MCF 10A (cell line): ENCODE measurements around the gene TNFRSF1B. TPM values are rescaled to one million over a fixed set of nuclear protein-coding genes. Genes with fewer than 3 reads are reported as not detected.

Experiments
- BruUV-seq: library from RNA; stranded (reverse); fragments of 400-500 nt; replicated peaks from 2 replicates; lab custom pipeline; 2021; lab: Mats Ljungman, UMichigan
- CTCF ChIA-PET: fragments of 300-600 bp; sonication (Branson Sonifier 250); formaldehyde crosslinking; extraction: SDS; loops from one replicate; lab custom pipeline; 2021; ENCODE audit warnings: antibody characterized with exemption, inconsistent platforms; lab: Yijun Ruan, JAX
- POLR2A ChIA-PET: fragments of 300-600, 350-650 bp; sonication (Branson Sonifier 250); formaldehyde crosslinking; extraction: SDS; loops from one replicate; lab custom pipeline; 2020; ENCODE audit warnings: antibody characterized with exemption, inconsistent platforms; lab: Yijun Ruan, JAX
- DNase-seq: peaks from one replicate; pipeline ENCODE4 v3.0.0-alpha.2; 2018; ENCODE audit not compliant: unreplicated experiment
- H3K27ac Mint-ChIP-seq: one replicate; pipeline ENCODE4 v1.8.0; 2022; ENCODE audit warnings: mild to moderate bottlenecking, low read depth, mixed read lengths; ENCODE audit not compliant: unreplicated experiment
- H3K27me3 Mint-ChIP-seq: one replicate; pipeline ENCODE4 v1.8.0; 2022; ENCODE audit warnings: mixed read lengths; ENCODE audit not compliant: insufficient read depth, unreplicated experiment
- H3K36me3 Mint-ChIP-seq: one replicate; pipeline ENCODE4 v1.8.0; 2022; ENCODE audit warnings: mild to moderate bottlenecking, moderate library complexity, mixed read lengths; ENCODE audit not compliant: insufficient read depth, unreplicated experiment
- H3K4me1 Mint-ChIP-seq: one replicate; pipeline ENCODE4 v1.8.0; 2022; ENCODE audit warnings: mixed read lengths; ENCODE audit not compliant: insufficient read depth, unreplicated experiment
- H3K4me3 Mint-ChIP-seq: one replicate; pipeline ENCODE4 v1.8.0; 2022; ENCODE audit warnings: mild to moderate bottlenecking, moderate library complexity, mixed read lengths; ENCODE audit not compliant: unreplicated experiment
- H3K9me3 Mint-ChIP-seq: one replicate; pipeline ENCODE4 v1.8.0; 2022; ENCODE audit warnings: mixed read lengths; ENCODE audit not compliant: unreplicated experiment
- CTCF ChIP-seq: fragments of 200-600 bp; IDR thresholded peaks from one replicate; pipeline ENCODE4 v1.8.0; 2022; ENCODE audit warnings: antibody characterized with exemption, mild to moderate bottlenecking; ENCODE audit not compliant: unreplicated experiment
- intact Hi-C: fragments of 100-400 bp; cut with micrococcal nuclease; formaldehyde crosslinking; loops from 2 replicates; pipeline ENCODE4 v1.14.1; 2022
- total RNA-seq: library from RNA; stranded (reverse); gene quantifications from 2 replicates; pipeline ENCODE4 v1.2.3, GENCODE V29; 2022

TNFRSF1B gene
- total RNA-seq, 1 experiment from 2014 or later = not detected

DNA sequence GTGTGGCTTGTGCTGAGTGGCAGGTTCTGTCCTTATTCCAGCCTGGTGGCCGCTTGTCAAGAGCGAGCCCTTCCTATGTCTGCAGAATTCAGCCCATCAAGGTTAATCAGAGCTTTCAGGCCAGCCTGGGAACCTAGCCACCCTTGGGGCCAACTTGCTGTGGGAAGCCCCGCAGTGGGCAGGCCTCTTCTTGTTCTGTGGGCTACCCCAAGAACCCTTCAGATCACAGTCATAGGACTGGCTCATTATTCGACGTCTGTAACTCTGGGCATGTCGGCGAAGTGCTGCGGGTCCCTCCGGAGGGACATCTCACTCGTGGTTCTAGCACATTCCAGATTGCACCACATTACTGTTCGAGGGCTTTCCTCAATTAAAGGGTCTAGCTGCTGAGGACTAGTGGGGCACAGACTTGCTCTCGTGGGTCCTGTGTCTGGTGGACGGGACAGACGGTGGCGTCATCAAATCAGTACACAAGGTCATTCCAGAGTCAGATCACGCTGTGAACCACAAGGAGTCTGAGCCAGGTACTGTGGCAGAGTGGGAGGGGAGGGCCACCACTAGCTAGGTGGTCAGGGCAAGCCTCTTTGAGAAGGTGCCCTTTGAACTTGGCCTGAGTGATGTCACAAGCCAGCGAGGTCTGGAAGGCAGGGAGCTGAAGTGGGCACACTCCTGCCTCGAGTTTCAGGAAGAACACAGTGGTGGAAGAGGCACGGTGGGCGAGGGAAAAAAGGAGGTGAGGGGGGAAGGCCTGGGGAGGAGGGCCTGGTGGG lies 20.3 kb upstream of the TNFRSF1B start:
- H3K27ac Mint-ChIP-seq = no peak overlapping the region
- no peak for TF ChIP-seq CTCF
- no peak for DNase-seq
- ChIA-PET CTCF (interaction anchor here (0.6 kb wide), 2 partner anchors 17 to 127 kb away, joined by 3 read pairs; partner anchors contain the start of gene MIIP), POLR2A (interaction anchor here (0.8 kb wide), 1 partner anchor 16 kb away, joined by 3 read pairs; no protein-coding TSS in a partner anchor)
- H3K4me1 Mint-ChIP-seq = peaks cover 9% of the 10 kb centered on the region
- intact Hi-C loops = no loop called here
- no peak overlapping the region for H3K4me3 Mint-ChIP-seq
- H3K9me3 Mint-ChIP-seq = no peaks in the 10 kb centered on the region
- peaks cover 4% of the 10 kb centered on the region for H3K36me3 Mint-ChIP-seq
- no TSS peak for BruUV-seq
- H3K27me3 Mint-ChIP-seq = peaks cover 9% of the 10 kb centered on the region

GRCh38 chr1:12147201-12147701 lies 19.5 kb upstream of the TNFRSF1B start:
- Mint-ChIP-seq H3K4me1 (peaks cover 9% of the 10 kb centered on the region), H3K4me3 (no peak overlapping the region), H3K27ac (no peak overlapping the region), H3K27me3 (peaks cover 10% of the 10 kb centered on the region), H3K36me3 (peaks cover 4% of the 10 kb centered on the region), H3K9me3 (no peaks in the 10 kb centered on the region)
- no TSS peak for BruUV-seq
- intact Hi-C loops = no loop called here
- no peak for TF ChIP-seq CTCF
- ChIA-PET CTCF (no interaction called here), POLR2A (no interaction called here)
- DNase-seq = no peak

DNA sequence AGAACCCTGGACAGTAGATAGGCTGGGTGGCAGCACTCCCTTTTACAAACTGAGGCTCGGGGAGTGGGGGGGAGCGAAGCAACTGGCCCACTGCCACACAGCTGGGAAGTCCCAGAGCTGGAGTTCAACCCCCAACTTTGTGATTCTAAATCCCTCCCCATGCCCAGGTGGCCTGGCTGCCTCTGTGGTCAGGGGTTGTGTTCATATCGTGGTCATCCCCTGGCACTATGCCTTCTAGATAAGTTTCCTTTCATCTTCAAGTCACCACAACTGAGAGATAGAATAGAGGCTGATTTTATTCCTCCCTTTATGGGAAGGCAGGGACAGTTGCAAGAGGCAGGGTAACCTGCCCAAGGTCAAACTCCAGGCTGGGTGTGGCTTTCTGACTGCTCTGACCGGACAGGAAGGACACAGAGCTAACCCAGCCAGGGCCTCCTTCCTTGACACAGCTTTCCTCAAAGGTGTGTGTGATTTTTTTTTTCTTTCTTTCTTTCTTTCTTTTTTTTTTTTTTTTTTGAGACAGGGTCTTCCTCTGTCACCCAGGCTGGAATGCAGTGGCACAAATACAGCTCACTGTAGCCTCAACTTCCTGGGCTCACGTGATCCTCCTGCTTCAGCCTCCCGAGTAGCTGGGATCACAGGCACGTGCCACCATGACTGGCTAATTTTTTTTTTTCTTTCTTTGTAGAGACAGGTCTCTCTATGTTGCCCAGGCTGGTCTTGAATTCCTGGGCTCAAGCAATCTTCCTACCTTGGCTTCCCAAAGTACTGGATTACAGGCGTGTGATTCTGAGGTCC lies 18.4 kb upstream of the TNFRSF1B start:
- H3K9me3 Mint-ChIP-seq = no peaks in the 10 kb centered on the region
- no peak for TF ChIP-seq CTCF
- BruUV-seq = no TSS peak
- no peak for DNase-seq
- H3K4me1 Mint-ChIP-seq = peaks cover 12% of the 10 kb centered on the region
- CTCF ChIA-PET = interaction anchor here (0.6 to 2.0 kb wide), 4 partner anchors 9 to 82 kb away, joined by 3 to 6 read pairs (median 4); no protein-coding TSS in a partner anchor
- peaks cover 10% of the 10 kb centered on the region for H3K27me3 Mint-ChIP-seq
- H3K36me3 Mint-ChIP-seq = peaks cover 2% of the 10 kb centered on the region
- H3K4me3 Mint-ChIP-seq = no peak overlapping the region
- H3K27ac Mint-ChIP-seq = no peak overlapping the region
- intact Hi-C loops = no loop called here
- POLR2A ChIA-PET = interaction anchor here (1.6 kb wide), 1 partner anchor 13 kb away, joined by 5 read pairs; no protein-coding TSS in a partner anchor
